WTC11 (cell line): ENCODE data around the gene OGT.

ENCODE experiments used
- AR ChIP-seq: fragments of 250-450 bp; sonication (Bioruptor Pico); IDR thresholded peaks from 2 replicates; pipeline ENCODE4 v1.9.0; 2021; ENCODE audit warnings: mild to moderate bottlenecking
- CREB1 ChIP-seq: sonication (generic); formaldehyde crosslinking; IDR thresholded peaks from 2 replicates; pipeline ENCODE4 v1.8.0; 2023; ENCODE audit warnings: mild to moderate bottlenecking, missing genetic modification reagents
- CTCF ChIP-seq: fragments of 200-600 bp; IDR thresholded peaks from 2 replicates; pipeline ENCODE4 v1.8.0; 2022; ENCODE audit warnings: antibody characterized with exemption
- IRF2 ChIP-seq: sonication (generic); formaldehyde crosslinking; IDR thresholded peaks from 2 replicates; pipeline ENCODE4 v1.8.0; 2022; ENCODE audit warnings: low read depth, missing genetic modification reagents, borderline replicate concordance
- JUN ChIP-seq: sonication (generic); formaldehyde crosslinking; IDR thresholded peaks from 2 replicates; pipeline ENCODE4 v1.8.0; 2023; ENCODE audit warnings: mild to moderate bottlenecking, missing genetic modification reagents
- SMAD3 ChIP-seq: sonication (generic); formaldehyde crosslinking; IDR thresholded peaks from 2 replicates; pipeline ENCODE4 v1.8.0; 2022; ENCODE audit warnings: missing genetic modification reagents, mild to moderate bottlenecking, borderline replicate concordance
- USF2 ChIP-seq: sonication (generic); formaldehyde crosslinking; IDR thresholded peaks from 2 replicates; pipeline ENCODE4 v1.8.1; 2023; ENCODE audit warnings: mild to moderate bottlenecking, missing genetic modification reagents, moderate library complexity
- ZNF232 ChIP-seq: sonication (generic); formaldehyde crosslinking; IDR thresholded peaks from 2 replicates; pipeline ENCODE4 v1.8.0; 2022; ENCODE audit warnings: mild to moderate bottlenecking, missing genetic modification reagents
- ZNF396 ChIP-seq: fragments of 250-450 bp; sonication (Bioruptor Pico); IDR thresholded peaks from 2 replicates; pipeline ENCODE4 v1.8.0; 2021; ENCODE audit warnings: mild to moderate bottlenecking, moderate library complexity, borderline replicate concordance

GRCh38 chrX:71617742-71618141 lies 84.8 kb downstream of the OGT start:
- TF ChIP-seq CREB1 (CRISPR knock-in tag) (no peak), ZNF396 (CRISPR knock-in tag) (no peak), CTCF (no peak), SMAD3 (CRISPR knock-in tag) (no peak), IRF2 (no peak), ZNF232 (no peak), USF2 (CRISPR knock-in tag) (no peak), AR (CRISPR knock-in tag) (no peak), JUN (CRISPR knock-in tag) (no peak)
